NCI-H460 (cell line): ENCODE measurements around the gene USP19. TPM values are rescaled to one million over a fixed set of nuclear protein-coding genes. Genes with fewer than 3 reads are reported as not detected.
A peak's percentile ranks its signal among the peaks of the same experiment; 100 is the strongest.

Experiments used
- DNase-seq: peaks from one replicate; pipeline ENCODE4 v3.0.0-alpha.2; 2016; ENCODE audit warnings: low read depth; ENCODE audit errors: extremely low read depth
- total RNA-seq: library from RNA; depleted of rRNA; stranded (reverse); fragments of >200 nt; shearing (Covaris generic); gene quantifications from 2 replicates; pipeline ENCODE4 v1.2.3, GENCODE V29; 2014

Gene USP19
- total RNA-seq, 1 experiment from 2014 or later, result 33.5 TPM

GRCh38 chr3:49135499-49135898 lies 14.9 kb upstream of the USP19 start:
- DNase-seq, result no peak

GRCh38 chr3:49134471-49135265 lies 14.0 kb upstream of the USP19 start:
- DNase-seq, result no peak

GRCh38 chr3:49133226-49133951 lies 12.8 kb upstream of the USP19 start:
- DNase-seq, result peak; percentile 72

- peak; percentile 62 for DNase-seq
Observed at GRCh38 chr3:49132437-49133225, 12.0 kb upstream of the USP19 start, which contains the start of gene LAMB2. Gene LAMB2 (minus strand): TSS chr3:49133050. CDS start chr3:49132867, 183 bp downstream.

- DNase-seq, result no peak
Observed at GRCh38 chr3:49132073-49132436, 11.4 kb upstream of the USP19 start.

- no peak for DNase-seq
Observed at GRCh38 chr3:49131576-49131975, 11.0 kb upstream of the USP19 start.

- no peak for DNase-seq
Observed at GRCh38 chr3:49131040-49131439, 10.4 kb upstream of the USP19 start.

- DNase-seq, result no peak
Observed at GRCh38 chr3:49124991-49125670, 4.5 kb upstream of the USP19 start.

GRCh38 chr3:49124203-49124602 lies 3.6 kb upstream of the USP19 start:
- no peak for DNase-seq

- no peak for DNase-seq
Observed at GRCh38 chr3:49123687-49124086, 3.1 kb upstream of the USP19 start.

- DNase-seq, result no peak
Observed at GRCh38 chr3:49122886-49123545, 2.4 kb upstream of the USP19 start.

- DNase-seq, result no peak
Observed at GRCh38 chr3:49122451-49122850, 1.8 kb upstream of the USP19 start.

GRCh38 chr3:49122022-49122421 lies 1.4 kb upstream of the USP19 start:
- DNase-seq, result no peak

GRCh38 chr3:49121132-49121736 lies 611 bp upstream of the USP19 start:
- no peak for DNase-seq

- DNase-seq, result no peak
Observed at GRCh38 chr3:49120096-49120437, 556 bp downstream of the USP19 start.

- DNase-seq, result no peak
Observed at GRCh38 chr3:49119439-49119838, 1.2 kb downstream of the USP19 start.

GRCh38 chr3:49119036-49119435 lies 1.6 kb downstream of the USP19 start:
- DNase-seq, result no peak

GRCh38 chr3:49112262-49112661 lies 8.4 kb downstream of the USP19 start:
- no peak for DNase-seq

- no peak for DNase-seq
Observed at GRCh38 chr3:49111347-49111746, 9.3 kb downstream of the USP19 start.

- DNase-seq, result no peak
Observed at GRCh38 chr3:49110780-49111179, 9.8 kb downstream of the USP19 start.
